SK-N-SH (cell line): Measurements from ENCODE around the gene STK11IP. TPM values are rescaled to one million over a fixed set of nuclear protein-coding genes. Genes with fewer than 3 reads are reported as not detected.

Source experiments
- CTCF ChIA-PET: fragments of 300-600, 350-600 bp; formaldehyde crosslinking; extraction: SDS; loops from one replicate; lab custom pipeline; 2021; lab: Yijun Ruan, JAX
- POLR2A ChIA-PET: fragments of 350-600 bp; sonication (Branson Sonifier 250); formaldehyde crosslinking; extraction: SDS; loops from one replicate; lab custom pipeline; 2020; ENCODE audit warnings: antibody characterized with exemption, inconsistent platforms; lab: Yijun Ruan, JAX
- DNase-seq: peaks from one replicate; pipeline ENCODE4 v3.0.0; 2012
- H2AFZ ChIP-seq: fragments of 200-600 bp; sonication (generic); 2 replicates; pipeline ENCODE4 v1.8.1; 2016; ENCODE audit warnings: antibody characterized with exemption, mild to moderate bottlenecking, low read depth
- H3F3A ChIP-seq: fragments of 200-600 bp; sonication (generic); replicated peaks from 2 replicates; pipeline ENCODE3; 2016; ENCODE audit warnings: antibody characterized with exemption, mild to moderate bottlenecking; ENCODE audit not compliant: insufficient read depth
- H3K27ac ChIP-seq, 2 experiments: fragments of 200-500 bp in 1 of 2; fragments of 200-600 bp in 1 of 2; sonication (Bioruptor generic) in 1 of 2; sonication (generic), shearing (Covaris generic) in 1 of 2; 2 replicates each; pipeline versions ENCODE4 v1.5.1 to v1.6.1; 2014 to 2016; ENCODE audit warnings: low read depth in 2 of 2, inconsistent platforms in 1 of 2, low read length in 1 of 2, mild to moderate bottlenecking in 1 of 2, mixed read lengths in 1 of 2
- H3K27me3 ChIP-seq: fragments of 200-600 bp; sonication (generic), shearing (Covaris generic); 2 replicates; pipeline ENCODE4 v1.6.1; 2016; ENCODE audit warnings: mixed run types; ENCODE audit not compliant: insufficient read depth
- H3K36me3 ChIP-seq, 2 experiments: fragments of 200-500 bp in 1 of 2; fragments of 200-600 bp in 1 of 2; sonication (Bioruptor generic) in 1 of 2; sonication (generic) in 1 of 2; replicated peaks in 1 of 2; 2 replicates each; pipeline versions ENCODE3 to v1.5.1; 2014 to 2016; ENCODE audit warnings: low read length in 1 of 2, mild to moderate bottlenecking in 1 of 2; ENCODE audit not compliant: insufficient read depth in 2 of 2, control insufficient read depth in 1 of 2
- H3K4me1 ChIP-seq, 2 experiments: fragments of 200-500 bp in 1 of 2; fragments of 200-600 bp in 1 of 2; sonication (Bioruptor generic) in 1 of 2; sonication (generic), shearing (Covaris generic) in 1 of 2; 2 replicates each; pipeline versions ENCODE4 v1.5.1 to v1.6.1; 2014 to 2016; ENCODE audit warnings: low read depth in 1 of 2, low read length in 1 of 2, mixed run types in 1 of 2; ENCODE audit not compliant: insufficient read depth in 2 of 2, control insufficient read depth in 1 of 2
- H3K4me2 ChIP-seq: fragments of 200-600 bp; sonication (generic), shearing (Covaris generic); 2 replicates; pipeline ENCODE4 v1.6.1; 2017; ENCODE audit warnings: mixed run types
- H3K4me3 ChIP-seq, 2 experiments: fragments of 200-500 bp in 1 of 2; fragments of 200-600 bp in 1 of 2; sonication (Bioruptor generic) in 1 of 2; sonication (generic), shearing (Covaris generic) in 1 of 2; 2 replicates each; pipeline versions ENCODE4 v1.5.1 to v1.8.1; 2014 to 2016; ENCODE audit warnings: low read depth in 2 of 2, inconsistent platforms in 1 of 2, low read length in 1 of 2, mild to moderate bottlenecking in 1 of 2, mixed read lengths in 1 of 2, moderate library complexity in 1 of 2
- H3K79me2 ChIP-seq: fragments of 200-600 bp; sonication (generic); 2 replicates; pipeline ENCODE4 v1.8.1; 2017; ENCODE audit warnings: mild to moderate bottlenecking; ENCODE audit not compliant: insufficient read depth
- H3K9ac ChIP-seq: fragments of 200-600 bp; sonication (generic); 2 replicates; pipeline ENCODE4 v1.6.1; 2017; ENCODE audit warnings: mixed run types
- H3K9me2 ChIP-seq: fragments of 200-600 bp; sonication (generic); 2 replicates; pipeline ENCODE4 v1.6.1; 2017; ENCODE audit warnings: mixed run types
- H3K9me3 ChIP-seq: fragments of 200-600 bp; sonication (generic); 2 replicates; pipeline ENCODE4 v1.6.1; 2017; ENCODE audit warnings: mixed run types, mild to moderate bottlenecking, moderate library complexity
- H4K20me1 ChIP-seq: fragments of 200-600 bp; sonication (generic); 2 replicates; pipeline ENCODE4 v1.6.1; 2017; ENCODE audit warnings: mild to moderate bottlenecking, mixed run types; ENCODE audit not compliant: insufficient read depth
- CHD2 ChIP-seq: fragments of 150-350 bp; IDR thresholded peaks from 2 replicates; pipeline ENCODE4 v1.6.1; 2018; ENCODE audit warnings: low read length; ENCODE audit not compliant: partially characterized antibody
- CTCF ChIP-seq: fragments of 200-600 bp; sonication (generic); IDR thresholded peaks from 2 replicates; pipeline ENCODE4 v1.6.1; 2017; ENCODE audit warnings: antibody characterized with exemption, mild to moderate bottlenecking, moderate library complexity
- ELF1 ChIP-seq: IDR thresholded peaks from 2 replicates; pipeline ENCODE4 v1.4.0; 2012
- EP300 ChIP-seq, 2 experiments: IDR thresholded peaks; 2 replicates each; pipeline versions ENCODE4 v1.4.0 to v1.6.1; 2012; ENCODE audit warnings: borderline replicate concordance in 1 of 2, low read depth in 1 of 2, low read length in 1 of 2
- EZH2phosphoT487 ChIP-seq: fragments of 200-600 bp; sonication (generic); IDR thresholded peaks from 2 replicates; pipeline ENCODE4 v1.6.1; 2017; ENCODE audit warnings: low read depth, mixed run types, mild to moderate bottlenecking, antibody characterized with exemption, moderate library complexity, borderline replicate concordance
- FOSL2 ChIP-seq: IDR thresholded peaks from 2 replicates; pipeline ENCODE4 v1.4.0; 2012; ENCODE audit warnings: low read depth, mild to moderate bottlenecking, moderate library complexity, borderline replicate concordance
- FOXJ3 ChIP-seq: sonication (generic); formaldehyde crosslinking; IDR thresholded peaks from 2 replicates; pipeline ENCODE4 v1.5.1; 2020; ENCODE audit warnings: mild to moderate bottlenecking, missing genetic modification reagents
- FOXM1 ChIP-seq: IDR thresholded peaks from 2 replicates; pipeline ENCODE4 v1.4.0; 2012; ENCODE audit warnings: low read depth, mild to moderate bottlenecking
- GABPA ChIP-seq: IDR thresholded peaks from 2 replicates; pipeline ENCODE4 v1.4.0; 2012; ENCODE audit warnings: low read depth, mild to moderate bottlenecking
- IRF3 ChIP-seq: fragments of 150-350 bp; IDR thresholded peaks from 2 replicates; pipeline ENCODE4 v1.6.1; 2016; ENCODE audit warnings: mild to moderate bottlenecking, low read depth, low read length
- MEF2A ChIP-seq: IDR thresholded peaks from 2 replicates; pipeline ENCODE4 v1.4.0; 2012; ENCODE audit warnings: low read depth, borderline replicate concordance
- MXI1 ChIP-seq: IDR thresholded peaks from 2 replicates; pipeline ENCODE4 v1.6.1; 2012; ENCODE audit warnings: mild to moderate bottlenecking, low read depth, low read length, improper control_type of control experiment
- NFIC ChIP-seq: IDR thresholded peaks from 2 replicates; pipeline ENCODE4 v1.4.0; 2012; ENCODE audit warnings: borderline replicate concordance
- NRF1 ChIP-seq: IDR thresholded peaks from 2 replicates; pipeline ENCODE4 v1.6.1; 2012; ENCODE audit warnings: low read depth, mild to moderate bottlenecking, low read length
- PBX3 ChIP-seq: IDR thresholded peaks from 2 replicates; pipeline ENCODE4; 2012
- POLR2AphosphoS5 ChIP-seq: IDR thresholded peaks from 2 replicates; pipeline ENCODE4 v1.6.1; 2012; ENCODE audit warnings: low read depth, low read length
- RAD21 ChIP-seq: IDR thresholded peaks from 2 replicates; pipeline ENCODE4 v1.6.1; 2012; ENCODE audit warnings: mild to moderate bottlenecking, low read length
- RCOR1 ChIP-seq: fragments of 150-350 bp; IDR thresholded peaks from 2 replicates; pipeline ENCODE4 v1.6.1; 2017; ENCODE audit warnings: antibody characterized with exemption, low read length
- SMC3 ChIP-seq: IDR thresholded peaks from 2 replicates; pipeline ENCODE4 v1.6.1; 2012; ENCODE audit warnings: low read depth, low read length, improper control_type of control experiment
- TAF1 ChIP-seq: IDR thresholded peaks from 2 replicates; pipeline ENCODE4 v1.6.1; 2012; ENCODE audit warnings: low read depth, mild to moderate bottlenecking, low read length, moderate library complexity, borderline replicate concordance
- USF2 ChIP-seq: fragments of 150-350 bp; IDR thresholded peaks from 2 replicates; pipeline ENCODE4 v1.6.1; 2017; ENCODE audit warnings: antibody characterized with exemption, low read length, low read depth, borderline replicate concordance
- WGBS: methylation state at CpG from one replicate; pipeline ENCODE4 v1.1.6; 2017; ENCODE audit warnings: low lambda C conversion rate; 5-methylcytosine and 5-hydroxymethylcytosine counted together
- polyA plus RNA-seq, 3 experiments: library from polyadenylated mRNA; depleted of rRNA; stranded (reverse); fragments of >200 nt; gene quantifications; 2 replicates each; pipeline ENCODE4 v1.2.3, GENCODE V29; 2012
- TF ChIP-seq, protein P1 (sequence below): IDR thresholded peaks from 2 replicates; pipeline ENCODE4 v1.4.0; 2012; ENCODE audit warnings: low read depth, borderline replicate concordance

The STK11IP gene
- polyA plus RNA-seq, 1 of the 3 experiments (the other 2 are of a cell fraction): 22.9 TPM

- Histone ChIP-seq H3K4me3 (no peak overlapping the region), H3K9ac (no peak overlapping the region), H3F3A (no peaks in the 10 kb centered on the region), H3K27me3 (no peaks in the 10 kb centered on the region), H3K79me2 (no peaks in the 10 kb centered on the region), H3K9me2 (no peaks in the 10 kb centered on the region), H3K4me2 (no peak overlapping the region), H4K20me1 (no peaks in the 10 kb centered on the region), H3K4me1 (peaks cover 0 to 9% of the 10 kb centered on the region in 2 experiments; a peak in 1 of 4 replicates), H3K9me3 (no peaks in the 10 kb centered on the region), H3K36me3 (peaks cover 0 to 48% of the 10 kb centered on the region in 2 experiments), H2AFZ (no peak overlapping the region), H3K27ac (no peak overlapping the region)
- ChIA-PET CTCF (no interaction called here), POLR2A (no interaction called here)
- no peak for DNase-seq
- TF ChIP-seq POLR2AphosphoS5 (no peak), EP300 (IDR thresholded peaks at IDR 0.05; ENCODE audit: borderline replicate concordance in 1 of 2, low read depth in 1 of 2, low read length in 1 of 2) (no peak), NFIC (no peak), PBX3 (no peak), FOXM1 (no peak), NRF1 (no peak), MXI1 (no peak), IRF3 (no peak), CHD2 (no peak), GABPA (no peak)
- WGBS: 82% methylated on average over 11 of the region's 15 CpGs
Observed at GRCh38 chr2:219608399-219608964, 10.8 kb downstream of the STK11IP start.

DNA sequence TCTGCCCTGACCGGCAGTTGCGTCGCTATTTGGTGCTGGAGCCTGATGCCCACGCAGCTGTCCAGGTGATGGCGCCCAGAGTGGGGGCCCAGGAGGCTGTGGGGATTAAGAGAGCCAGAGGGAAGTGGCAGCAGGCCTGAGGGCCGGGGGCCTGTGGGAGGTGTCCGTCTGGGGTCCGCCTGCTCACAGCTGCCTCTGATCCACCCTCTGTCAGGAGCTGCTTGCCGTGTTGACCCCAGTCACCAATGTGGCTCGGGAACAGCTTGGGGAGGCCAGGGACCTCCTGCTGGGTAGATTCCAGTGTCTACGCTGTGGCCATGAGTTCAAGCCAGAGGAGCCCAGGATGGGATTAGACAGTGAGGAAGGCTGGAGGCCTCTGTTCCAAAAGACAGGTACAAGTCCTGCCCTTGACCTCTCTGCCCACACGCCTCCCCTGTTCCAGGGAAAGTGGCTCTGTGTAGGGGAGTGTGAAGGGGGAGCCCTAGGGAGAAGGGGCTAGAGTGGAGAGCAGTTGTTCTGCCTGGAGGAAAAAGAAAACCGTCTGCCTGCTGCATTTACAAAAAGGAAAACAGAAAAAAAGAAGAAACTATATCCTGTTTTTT, 11.6 kb downstream of the STK11IP start:
- H3K4me1 ChIP-seq: peaks cover 0 to 9% of the 10 kb centered on the region in 2 experiments; a peak in 1 of 4 replicates
- H3K27ac ChIP-seq: no peak overlapping the region
- no peak overlapping the region for H2AFZ ChIP-seq
- DNase-seq: no peak
- H3K9me2 ChIP-seq: no peaks in the 10 kb centered on the region
- WGBS: 96% methylated on average over 11 of the region's 13 CpGs
- peaks cover 0 to 48% of the 10 kb centered on the region in 2 experiments for H3K36me3 ChIP-seq
- H3K27me3 ChIP-seq: no peaks in the 10 kb centered on the region
- H3K9ac ChIP-seq: no peak overlapping the region
- no peaks in the 10 kb centered on the region for H3K79me2 ChIP-seq
- ChIA-PET CTCF (interaction anchor here (0.9 kb wide), 1 partner anchor 33 kb away, joined by 3 read pairs; no protein-coding TSS in a partner anchor), POLR2A (no interaction called here)
- no peaks in the 10 kb centered on the region for H3K9me3 ChIP-seq
- no peaks in the 10 kb centered on the region for H3F3A ChIP-seq
- no peaks in the 10 kb centered on the region for H4K20me1 ChIP-seq
- H3K4me2 ChIP-seq: no peak overlapping the region
- H3K4me3 ChIP-seq: no peak overlapping the region
- no peak for TF ChIP-seq TAF1
- TF ChIP-seq EZH2phosphoT487: no peak
- no peak for TF ChIP-seq SMC3
- TF ChIP-seq FOSL2: no peak
- TF ChIP-seq NFIC: no peak
- no peak for TF ChIP-seq MXI1
- TF ChIP-seq, protein P1, sequence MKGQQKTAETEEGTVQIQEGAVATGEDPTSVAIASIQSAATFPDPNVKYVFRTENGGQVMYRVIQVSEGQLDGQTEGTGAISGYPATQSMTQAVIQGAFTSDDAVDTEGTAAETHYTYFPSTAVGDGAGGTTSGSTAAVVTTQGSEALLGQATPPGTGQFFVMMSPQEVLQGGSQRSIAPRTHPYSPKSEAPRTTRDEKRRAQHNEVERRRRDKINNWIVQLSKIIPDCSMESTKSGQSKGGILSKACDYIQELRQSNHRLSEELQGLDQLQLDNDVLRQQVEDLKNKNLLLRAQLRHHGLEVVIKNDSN: no peak
- TF ChIP-seq MEF2A: no peak
- no peak for TF ChIP-seq ELF1
- no peak for TF ChIP-seq CTCF
- no peak for TF ChIP-seq RAD21
- no peak for TF ChIP-seq USF2
- no peak for TF ChIP-seq RCOR1
- no peak for TF ChIP-seq FOXJ3 (CRISPR knock-in tag)
